Measurements from ENCODE around the gene WSCD2. TPM values are rescaled to one million over a fixed set of nuclear protein-coding genes. Genes with fewer than 3 reads are reported as not detected.
"Not testable (repeated sequence)": the region's sequence is repeated elsewhere in the genome, so short reads cannot be mapped to it uniquely, and the experiment has no call there.

WSCD2 gene
- total RNA-seq, 1 donor from 2014 or later, result not detected

DNA sequence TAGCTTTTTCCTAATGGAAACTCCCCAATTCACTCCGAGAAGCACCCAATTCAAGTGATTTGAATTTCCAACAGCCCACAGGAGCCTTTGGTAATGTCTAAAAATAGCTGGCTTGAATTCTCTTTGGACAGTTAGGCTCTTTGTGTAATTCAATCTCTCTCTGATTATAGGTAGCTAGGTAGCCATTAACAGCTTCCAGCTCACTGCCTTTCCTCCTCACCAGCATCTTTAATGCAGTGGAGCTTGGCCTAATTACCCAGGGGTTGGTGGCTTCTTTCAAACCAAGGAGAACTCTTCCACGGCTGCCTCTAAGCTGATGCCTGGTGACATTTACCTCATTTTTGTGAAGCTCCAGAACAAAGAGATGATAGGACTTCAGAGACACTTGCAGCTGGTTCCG lies 86.4 kb downstream of the WSCD2 start:
- DNase-seq (ENCODE audit: low read depth), result no peak
- H3K4me3 ChIP-seq (ENCODE audit: low read depth, low read length), result no peak overlapping the region
- TF ChIP-seq, protein P1, sequence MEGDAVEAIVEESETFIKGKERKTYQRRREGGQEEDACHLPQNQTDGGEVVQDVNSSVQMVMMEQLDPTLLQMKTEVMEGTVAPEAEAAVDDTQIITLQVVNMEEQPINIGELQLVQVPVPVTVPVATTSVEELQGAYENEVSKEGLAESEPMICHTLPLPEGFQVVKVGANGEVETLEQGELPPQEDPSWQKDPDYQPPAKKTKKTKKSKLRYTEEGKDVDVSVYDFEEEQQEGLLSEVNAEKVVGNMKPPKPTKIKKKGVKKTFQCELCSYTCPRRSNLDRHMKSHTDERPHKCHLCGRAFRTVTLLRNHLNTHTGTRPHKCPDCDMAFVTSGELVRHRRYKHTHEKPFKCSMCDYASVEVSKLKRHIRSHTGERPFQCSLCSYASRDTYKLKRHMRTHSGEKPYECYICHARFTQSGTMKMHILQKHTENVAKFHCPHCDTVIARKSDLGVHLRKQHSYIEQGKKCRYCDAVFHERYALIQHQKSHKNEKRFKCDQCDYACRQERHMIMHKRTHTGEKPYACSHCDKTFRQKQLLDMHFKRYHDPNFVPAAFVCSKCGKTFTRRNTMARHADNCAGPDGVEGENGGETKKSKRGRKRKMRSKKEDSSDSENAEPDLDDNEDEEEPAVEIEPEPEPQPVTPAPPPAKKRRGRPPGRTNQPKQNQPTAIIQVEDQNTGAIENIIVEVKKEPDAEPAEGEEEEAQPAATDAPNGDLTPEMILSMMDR (conservative IDR thresholded peaks at IDR 0.05; ENCODE audit: low read depth, low read length), result no peak

DNA sequence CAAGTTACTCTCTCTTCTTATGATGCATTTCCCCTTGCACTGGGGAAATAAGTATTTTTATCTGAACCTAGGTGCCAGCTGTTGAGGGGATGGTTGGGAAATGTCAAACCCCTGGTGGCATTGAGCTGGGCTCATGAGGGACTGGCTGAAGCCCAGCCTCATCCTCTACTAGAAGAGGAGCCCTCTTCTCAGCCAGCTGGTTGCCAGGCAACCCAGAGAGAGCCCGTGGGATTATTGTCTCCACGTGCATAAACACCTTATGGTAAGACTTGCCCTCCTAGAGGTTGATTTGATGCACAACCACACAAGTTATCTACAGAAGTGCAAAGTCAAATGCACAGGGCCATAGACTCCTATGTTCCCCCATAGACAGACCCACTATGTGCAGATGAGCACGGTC lies 89.8 kb downstream of the WSCD2 start:
- H3K4me3 ChIP-seq (ENCODE audit: low read depth, low read length), result no peak overlapping the region
- TF ChIP-seq, protein P1 (conservative IDR thresholded peaks at IDR 0.05; ENCODE audit: low read depth, low read length), result no peak
- DNase-seq (ENCODE audit: low read depth), result no peak

DNA sequence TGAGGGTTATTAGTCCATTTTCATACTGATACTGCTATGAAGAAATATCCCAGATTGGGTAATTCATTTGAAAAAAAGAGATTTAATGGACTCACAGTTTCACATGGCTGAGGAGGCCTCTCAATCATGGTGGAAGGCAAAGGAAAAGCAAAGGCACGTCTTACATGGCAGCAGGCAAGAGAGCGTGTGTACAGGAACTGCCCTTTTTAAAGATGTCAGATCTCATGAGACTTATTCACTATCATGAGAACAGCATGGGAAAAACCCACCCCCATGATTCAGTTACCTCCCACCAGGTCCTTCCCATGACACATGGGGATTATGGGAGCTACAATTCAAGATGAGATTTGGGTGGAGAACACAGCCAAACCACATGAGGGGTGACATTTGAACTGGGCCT lies 96.0 kb downstream of the WSCD2 start:
- DNase-seq (ENCODE audit: low read depth); H3K4me3 ChIP-seq (ENCODE audit: low read depth, low read length): not testable (repeated sequence)

DNA sequence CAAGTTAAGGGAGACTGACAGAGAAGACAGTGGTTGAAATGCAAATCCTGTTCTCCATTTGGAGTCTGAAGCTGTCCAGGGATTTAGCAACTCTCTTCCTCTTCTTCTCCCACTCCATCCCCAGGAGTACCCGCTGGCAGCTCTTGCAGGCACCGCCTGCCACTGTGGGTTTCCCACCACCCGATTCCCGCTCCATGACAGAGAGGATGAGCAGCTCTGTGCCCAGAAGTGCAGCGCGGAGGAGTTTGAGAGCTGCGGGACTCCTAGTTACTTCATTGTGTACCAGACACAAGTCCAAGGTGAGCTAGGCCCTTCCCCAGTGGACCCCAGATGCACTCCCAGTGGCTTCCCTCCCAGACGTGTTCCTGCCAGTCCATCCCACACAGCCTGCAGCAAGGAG lies 97.8 kb downstream of the WSCD2 start:
- TF ChIP-seq, protein P1 (conservative IDR thresholded peaks at IDR 0.05; ENCODE audit: low read depth, low read length), result no peak
- no peak for DNase-seq (ENCODE audit: low read depth)
- no peak overlapping the region for H3K4me3 ChIP-seq (ENCODE audit: low read depth, low read length)

DNA sequence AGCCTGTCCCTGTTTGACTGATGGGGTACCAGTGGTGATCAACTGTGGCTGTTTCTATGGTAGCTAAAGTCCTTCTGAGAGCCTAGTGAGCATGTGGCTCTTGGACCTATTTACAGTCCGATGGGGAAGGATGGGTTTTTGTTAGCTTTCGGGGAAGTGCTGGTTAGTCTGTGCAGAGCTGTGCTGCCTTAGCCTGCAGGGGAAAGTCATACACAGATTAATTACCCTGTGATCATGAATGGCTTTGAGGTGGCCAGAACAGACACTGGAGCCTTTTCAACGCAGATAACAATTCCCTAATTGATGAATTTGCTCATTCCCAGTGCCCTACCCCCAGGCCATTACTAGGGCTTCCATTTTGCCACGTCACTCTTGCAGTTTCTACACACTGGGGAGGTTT lies 99.7 kb downstream of the WSCD2 start:
- no peak for DNase-seq (ENCODE audit: low read depth)
- TF ChIP-seq, protein P1 (conservative IDR thresholded peaks at IDR 0.05; ENCODE audit: low read depth, low read length), result no peak
- no peak overlapping the region for H3K4me3 ChIP-seq (ENCODE audit: low read depth, low read length)

DNA sequence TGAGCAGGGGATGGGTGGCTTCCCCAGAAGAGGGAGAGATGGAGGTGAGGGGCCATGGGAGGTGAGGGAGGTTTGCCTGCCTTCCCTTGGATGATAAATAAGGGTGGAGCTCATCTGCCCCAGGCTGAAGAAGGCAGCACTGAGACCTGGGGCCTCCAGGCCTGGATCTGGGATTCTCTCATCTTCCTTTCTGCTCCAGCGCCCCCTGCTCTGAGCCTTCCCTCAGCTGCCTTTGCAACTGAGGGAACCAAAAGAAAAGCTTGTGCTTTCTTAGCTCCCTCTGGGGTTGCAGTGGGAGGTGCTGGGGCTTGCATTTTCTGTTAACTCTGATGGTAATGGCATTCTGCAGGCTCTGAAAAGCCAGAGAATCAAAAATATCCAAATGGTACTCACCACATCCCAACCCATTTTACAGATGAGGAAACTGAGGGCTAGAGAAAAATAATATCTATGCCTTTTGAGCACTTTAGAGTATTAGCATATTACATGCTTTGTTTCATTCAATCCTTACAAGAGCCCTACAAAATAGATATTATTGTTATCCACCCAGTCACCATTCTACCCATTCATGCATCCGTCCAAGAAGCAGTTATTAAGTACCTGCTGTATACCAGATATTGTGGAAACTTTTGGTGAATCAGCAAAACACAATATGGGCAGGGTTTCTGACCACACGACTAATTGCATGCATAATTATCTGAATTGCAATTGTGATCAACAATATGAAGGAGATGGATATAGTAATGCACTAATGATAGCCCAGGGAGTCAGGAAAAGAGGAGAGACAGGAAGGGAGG lies 102.2 kb downstream of the WSCD2 start:
- H3K4me3 ChIP-seq (ENCODE audit: low read depth, low read length), result no peak overlapping the region
- TF ChIP-seq, protein P1 (conservative IDR thresholded peaks at IDR 0.05; ENCODE audit: low read depth, low read length), result no peak
- DNase-seq (ENCODE audit: low read depth), result no peak

DNA sequence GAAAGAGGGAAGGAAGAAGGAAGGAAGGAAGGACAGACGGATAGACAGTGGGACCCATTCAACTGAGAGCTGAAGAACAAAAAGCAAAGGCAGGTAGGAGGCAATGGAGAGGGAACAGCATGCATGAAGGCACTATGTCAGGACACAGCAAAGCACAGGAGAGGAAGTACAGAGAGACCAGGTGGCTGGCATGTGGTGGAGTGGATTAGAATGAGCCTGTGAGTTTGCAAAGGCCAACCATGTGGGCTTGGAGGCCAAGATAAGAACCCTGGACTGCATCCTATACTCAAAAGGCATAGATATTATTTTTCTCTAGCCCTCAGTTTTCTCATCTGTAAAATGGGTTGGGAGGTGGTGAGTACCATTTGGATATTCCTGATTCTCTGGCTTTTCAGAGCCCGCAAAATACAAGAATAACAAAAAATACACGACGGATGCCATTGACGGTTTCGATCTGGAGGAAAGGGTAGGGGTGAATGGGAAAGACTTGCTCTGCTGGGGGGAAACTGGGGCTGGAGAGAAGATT lies 102.9 kb downstream of the WSCD2 start:
- no peak for DNase-seq (ENCODE audit: low read depth)
- TF ChIP-seq, protein P1 (conservative IDR thresholded peaks at IDR 0.05; ENCODE audit: low read depth, low read length), result no peak
- H3K4me3 ChIP-seq (ENCODE audit: low read depth, low read length), result no peak overlapping the region

Measured in epithelial cell of proximal tubule (primary cell).